Measurements from ENCODE around the gene PLA2G2D. TPM values are rescaled to one million over a fixed set of nuclear protein-coding genes. Genes with fewer than 3 reads are reported as not detected.

The PLA2G2D gene
- total RNA-seq, 3 donors from 2014 or later: not detected

- ATAC-seq (no peak), DNase-seq (no peak)
- Mint-ChIP-seq H3K27me3 (ENCODE audit: low read depth) (peaks cover 30% of the 10 kb centered on the region), H3K4me1 (ENCODE audit: low read depth) (peaks cover 21% of the 10 kb centered on the region), H3K4me3 (no peak overlapping the region), H3K9me3 (no peaks in the 10 kb centered on the region), H3K36me3 (ENCODE audit: insufficient read depth) (no peaks in the 10 kb centered on the region)
These were observed 42.5 kb downstream of the PLA2G2D start for GRCh38 chr1:20076710-20077461.

GRCh38 chr1:20076223-20076622 is 43.1 kb downstream of the PLA2G2D start:
- peaks cover 29% of the 10 kb centered on the region for H3K27me3 Mint-ChIP-seq (ENCODE audit: low read depth)
- ATAC-seq (no peak), DNase-seq (no peak)
- no peaks in the 10 kb centered on the region for H3K36me3 Mint-ChIP-seq (ENCODE audit: insufficient read depth)
- H3K4me3 Mint-ChIP-seq: no peak overlapping the region
- H3K9me3 Mint-ChIP-seq: no peaks in the 10 kb centered on the region
- peaks cover 19% of the 10 kb centered on the region for H3K4me1 Mint-ChIP-seq (ENCODE audit: low read depth)

- H3K4me1 Mint-ChIP-seq (ENCODE audit: low read depth): peaks cover 11% of the 10 kb centered on the region
These were observed 44.0 kb downstream of the PLA2G2D start for GRCh38 chr1:20075345-20075744.

GRCh38 chr1:20074725-20075171 is 44.6 kb downstream of the PLA2G2D start:
- ATAC-seq (no peak), DNase-seq (no peak)
- H3K4me1 Mint-ChIP-seq (ENCODE audit: low read depth): peaks cover 9% of the 10 kb centered on the region
- H3K36me3 Mint-ChIP-seq (ENCODE audit: insufficient read depth): no peaks in the 10 kb centered on the region
- no peak overlapping the region for H3K4me3 Mint-ChIP-seq
- H3K9me3 Mint-ChIP-seq: no peaks in the 10 kb centered on the region
- H3K27me3 Mint-ChIP-seq (ENCODE audit: low read depth): peaks cover 24% of the 10 kb centered on the region

More at GRCh38 chr1:20075345-20075744, 44.0 kb downstream of the PLA2G2D start:
- Mint-ChIP-seq H3K36me3 (ENCODE audit: insufficient read depth) (no peaks in the 10 kb centered on the region), H3K4me3 (no peak overlapping the region), H3K27me3 (ENCODE audit: low read depth) (peaks cover 27% of the 10 kb centered on the region), H3K9me3 (no peaks in the 10 kb centered on the region)
- DNase-seq (no peak), ATAC-seq (no peak)

- H3K4me1 Mint-ChIP-seq (ENCODE audit: low read depth): peaks cover 7% of the 10 kb centered on the region
- H3K4me3 Mint-ChIP-seq: no peak overlapping the region
- no peaks in the 10 kb centered on the region for H3K9me3 Mint-ChIP-seq
- H3K36me3 Mint-ChIP-seq (ENCODE audit: insufficient read depth): no peaks in the 10 kb centered on the region
- ATAC-seq (no peak), DNase-seq (no peak)
- peaks cover 23% of the 10 kb centered on the region for H3K27me3 Mint-ChIP-seq (ENCODE audit: low read depth)
These were observed 45.1 kb downstream of the PLA2G2D start for GRCh38 chr1:20074055-20074724.

- Mint-ChIP-seq H3K4me1 (ENCODE audit: low read depth) (peaks cover 4% of the 10 kb centered on the region), H3K36me3 (ENCODE audit: insufficient read depth) (no peaks in the 10 kb centered on the region), H3K27me3 (ENCODE audit: low read depth) (peaks cover 17% of the 10 kb centered on the region), H3K9me3 (no peaks in the 10 kb centered on the region), H3K4me3 (no peak overlapping the region)
- no peak for DNase-seq
- ATAC-seq: no peak
These were observed 46.1 kb downstream of the PLA2G2D start for GRCh38 chr1:20073256-20073655.

- ATAC-seq (no peak), DNase-seq (no peak)
- no peak overlapping the region for H3K4me3 Mint-ChIP-seq
- H3K36me3 Mint-ChIP-seq (ENCODE audit: insufficient read depth): no peaks in the 10 kb centered on the region
- no peaks in the 10 kb centered on the region for H3K9me3 Mint-ChIP-seq
- H3K4me1 Mint-ChIP-seq (ENCODE audit: low read depth): peaks cover 2% of the 10 kb centered on the region
- H3K27me3 Mint-ChIP-seq (ENCODE audit: low read depth): peaks cover 12% of the 10 kb centered on the region
These were observed 46.6 kb downstream of the PLA2G2D start for GRCh38 chr1:20072771-20073170.

GRCh38 chr1:20071416-20071815 is 47.9 kb downstream of the PLA2G2D start:
- DNase-seq (no peak), ATAC-seq (no peak)
- H3K4me3 Mint-ChIP-seq: no peak overlapping the region
- no peaks in the 10 kb centered on the region for H3K9me3 Mint-ChIP-seq
- no peaks in the 10 kb centered on the region for H3K36me3 Mint-ChIP-seq (ENCODE audit: insufficient read depth)
- H3K4me1 Mint-ChIP-seq (ENCODE audit: low read depth): peaks cover 1% of the 10 kb centered on the region
- H3K27me3 Mint-ChIP-seq (ENCODE audit: low read depth): no peaks in the 10 kb centered on the region

GRCh38 chr1:20070357-20070756 is 49.0 kb downstream of the PLA2G2D start:
- no peaks in the 10 kb centered on the region for H3K9me3 Mint-ChIP-seq
- H3K4me1 Mint-ChIP-seq (ENCODE audit: low read depth): peaks cover 1% of the 10 kb centered on the region
- no peak overlapping the region for H3K4me3 Mint-ChIP-seq
- no peaks in the 10 kb centered on the region for H3K36me3 Mint-ChIP-seq (ENCODE audit: insufficient read depth)
- DNase-seq (no peak), ATAC-seq (no peak)
- H3K27me3 Mint-ChIP-seq (ENCODE audit: low read depth): no peaks in the 10 kb centered on the region

- H3K4me3 Mint-ChIP-seq: no peak within 1 kb of the TSS
- DNase-seq (no peak), ATAC-seq (no peak)
- H3K4me1 Mint-ChIP-seq (ENCODE audit: low read depth): peaks cover 1% of the 10 kb centered on the region
- no peaks in the 10 kb centered on the region for H3K36me3 Mint-ChIP-seq (ENCODE audit: insufficient read depth)
- no peaks in the 10 kb centered on the region for H3K27me3 Mint-ChIP-seq (ENCODE audit: low read depth)
- no peaks in the 10 kb centered on the region for H3K9me3 Mint-ChIP-seq
These were observed 49.5 kb downstream of the PLA2G2D start, which contains the start of gene PLA2G5 for GRCh38 chr1:20069874-20070273. PLA2G5 (plus strand) TSS chr1:20070194; CDS start chr1:20084831, 14,637 bp downstream.

GRCh38 chr1:20068722-20069121 is 50.6 kb downstream of the PLA2G2D start:
- H3K36me3 Mint-ChIP-seq (ENCODE audit: insufficient read depth): no peaks in the 10 kb centered on the region
- H3K4me3 Mint-ChIP-seq: no peak overlapping the region
- DNase-seq: no peak
- no peaks in the 10 kb centered on the region for H3K9me3 Mint-ChIP-seq
- peaks cover 1% of the 10 kb centered on the region for H3K4me1 Mint-ChIP-seq (ENCODE audit: low read depth)
- no peak for ATAC-seq
- H3K27me3 Mint-ChIP-seq (ENCODE audit: low read depth): no peaks in the 10 kb centered on the region

- H3K4me1 Mint-ChIP-seq (ENCODE audit: low read depth): peaks cover 18% of the 10 kb centered on the region
- H3K9me3 Mint-ChIP-seq: no peaks in the 10 kb centered on the region
- H3K4me3 Mint-ChIP-seq: no peak overlapping the region
- no peaks in the 10 kb centered on the region for H3K36me3 Mint-ChIP-seq (ENCODE audit: insufficient read depth)
- ATAC-seq: no peak
- DNase-seq: no peak
- H3K27me3 Mint-ChIP-seq (ENCODE audit: low read depth): no peaks in the 10 kb centered on the region
These were observed 55.5 kb downstream of the PLA2G2D start for GRCh38 chr1:20063861-20064292.
